22Rv1 (cell line): ENCODE results near the gene MYOZ1.

ENCODE experiments used
- CTCF ChIP-seq: fragments of 450-650 bp; IDR thresholded peaks from 2 replicates; pipeline ENCODE4 v1.5.1; 2017; ENCODE audit warnings: mild to moderate bottlenecking
- ZFX ChIP-seq: fragments of 450-650 bp; IDR thresholded peaks from 2 replicates; pipeline ENCODE4 v1.6.1; 2017; ENCODE audit warnings: antibody characterized with exemption, borderline replicate concordance

DNA sequence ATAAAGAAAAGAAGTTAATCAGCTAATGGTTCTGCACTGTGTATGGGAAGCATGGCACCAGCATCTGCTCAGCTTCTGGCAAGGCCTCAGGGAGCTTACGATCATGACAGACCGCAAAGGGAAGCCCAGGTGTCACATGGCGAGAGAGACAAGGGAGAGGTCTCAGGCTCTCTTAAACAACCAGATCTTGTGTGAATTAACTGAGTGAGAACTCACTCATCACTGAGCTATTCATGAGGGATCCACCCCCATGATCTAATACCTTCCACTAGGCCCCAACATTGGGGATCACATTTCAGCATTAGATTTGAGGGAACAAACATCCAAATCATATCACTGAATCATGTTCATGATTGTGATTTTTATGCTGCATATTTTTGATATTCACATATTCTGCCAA lies 55.9 kb downstream of the MYOZ1 start:
- TF ChIP-seq CTCF (no peak), ZFX (no peak)
